DOHH2 (cell line): ENCODE data around the gene FAM118A.

Source experiments
- CTCF ChIP-seq: fragments of 200-600 bp; sonication (generic); IDR thresholded peaks from one replicate; pipeline ENCODE4 v1.5.1; 2014; ENCODE audit warnings: antibody characterized with exemption, mild to moderate bottlenecking, low read depth, low read length; ENCODE audit not compliant: poor library complexity, severe bottlenecking
- EZH2phosphoT487 ChIP-seq: fragments of 200-600 bp; sonication (generic); IDR thresholded peaks from 2 replicates; pipeline ENCODE4 v1.6.1; 2017; ENCODE audit warnings: borderline replicate concordance, mild to moderate bottlenecking, antibody characterized with exemption, low read length, moderate library complexity, mixed read lengths

DNA sequence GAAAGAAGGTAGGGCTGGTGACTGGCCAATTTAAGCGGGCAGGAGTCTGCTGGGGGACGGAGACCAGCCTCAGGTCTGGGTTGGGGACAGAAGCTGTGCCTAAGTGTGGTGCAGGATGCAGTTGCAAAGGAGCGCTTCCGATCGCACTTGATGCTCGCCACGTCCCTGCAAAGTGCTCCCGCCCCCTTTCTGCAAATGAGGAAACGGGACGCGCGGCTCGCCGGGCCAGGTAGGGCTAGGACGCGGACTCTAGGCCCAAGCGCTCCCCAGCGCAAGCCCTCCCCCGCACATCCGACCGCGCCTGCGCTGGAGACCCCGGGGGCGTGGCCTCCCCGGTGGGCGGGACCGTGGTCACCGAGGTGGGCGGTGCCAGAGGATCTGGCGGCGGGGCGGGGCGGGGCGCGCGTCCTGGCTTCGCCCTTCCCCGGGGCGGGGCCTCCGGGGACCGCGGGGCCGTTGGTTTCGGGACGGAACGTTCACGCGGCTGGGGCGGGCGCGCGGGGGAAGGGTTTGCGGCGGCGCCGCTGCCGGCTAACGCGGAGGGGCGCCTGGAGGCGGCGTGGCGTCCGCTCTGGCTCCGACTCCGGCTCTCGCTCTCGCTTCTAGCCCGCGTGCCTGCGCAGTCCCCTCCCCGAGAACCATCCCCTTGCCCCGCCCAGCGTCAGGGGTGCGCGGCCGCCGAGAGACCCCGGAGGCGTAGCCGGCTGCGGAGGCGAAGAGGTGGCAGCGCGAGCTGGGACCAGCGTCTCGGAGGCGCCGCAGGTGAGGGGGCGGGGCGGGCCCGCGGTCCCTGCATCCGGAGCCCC, at the start of gene FAM118A:
- TF ChIP-seq CTCF (no peak), EZH2phosphoT487 (no peak)
